ENCODE measurements around the gene PTPN18. TPM values are rescaled to one million over a fixed set of nuclear protein-coding genes. Genes with fewer than 3 reads are reported as not detected.

PTPN18 gene
- total RNA-seq, 2 experiments from 2014 or later: 27.6 to 27.8 TPM

DNA sequence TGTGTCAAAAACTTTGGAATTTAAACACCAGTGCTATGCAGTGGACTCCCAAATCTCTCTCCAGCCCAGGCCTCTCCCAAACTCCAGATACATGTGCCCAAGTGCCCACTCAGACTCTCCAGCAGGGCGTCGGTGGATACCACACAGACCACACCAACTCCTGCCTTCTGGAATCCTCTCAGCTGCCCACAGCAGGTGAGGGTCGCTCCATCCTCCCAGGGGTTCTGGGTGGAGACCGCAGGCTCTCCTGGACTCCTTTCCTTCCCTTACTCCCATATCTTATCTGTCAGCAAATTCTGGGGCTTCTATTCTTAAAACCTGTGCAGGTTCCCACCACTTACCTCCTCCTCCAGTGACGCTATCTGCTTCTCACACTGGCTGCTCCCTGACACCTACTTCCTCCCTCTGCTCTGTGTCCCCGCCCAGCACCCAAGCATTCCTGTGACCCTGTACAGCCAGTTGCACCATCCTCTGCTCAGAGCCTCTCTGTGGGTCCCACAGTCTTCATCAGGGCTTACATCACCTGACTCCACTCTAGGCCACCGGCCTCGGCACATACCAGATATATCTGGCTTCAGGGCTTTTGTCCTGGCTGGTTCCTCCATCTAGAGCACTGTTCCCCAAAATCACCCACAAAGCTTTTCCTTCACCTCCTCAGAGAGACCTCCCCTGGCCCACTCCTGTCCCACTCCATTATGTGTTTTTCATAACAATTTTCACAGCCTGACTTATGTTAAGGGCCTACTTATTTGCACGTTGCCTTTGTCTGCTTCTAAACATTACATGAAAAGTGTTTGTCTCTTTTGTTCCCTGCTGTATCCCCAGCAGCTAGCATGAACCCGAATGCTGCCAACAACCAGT, 15.7 kb upstream of the PTPN18 start:
- CTCF ChIA-PET: interaction anchor here (4.3 kb wide), 1 partner anchor 7 kb away, joined by 35 read pairs; no protein-coding TSS in a partner anchor
- peak overlapping the region; percentile 55 for H3K4me3 Mint-ChIP-seq

DNA sequence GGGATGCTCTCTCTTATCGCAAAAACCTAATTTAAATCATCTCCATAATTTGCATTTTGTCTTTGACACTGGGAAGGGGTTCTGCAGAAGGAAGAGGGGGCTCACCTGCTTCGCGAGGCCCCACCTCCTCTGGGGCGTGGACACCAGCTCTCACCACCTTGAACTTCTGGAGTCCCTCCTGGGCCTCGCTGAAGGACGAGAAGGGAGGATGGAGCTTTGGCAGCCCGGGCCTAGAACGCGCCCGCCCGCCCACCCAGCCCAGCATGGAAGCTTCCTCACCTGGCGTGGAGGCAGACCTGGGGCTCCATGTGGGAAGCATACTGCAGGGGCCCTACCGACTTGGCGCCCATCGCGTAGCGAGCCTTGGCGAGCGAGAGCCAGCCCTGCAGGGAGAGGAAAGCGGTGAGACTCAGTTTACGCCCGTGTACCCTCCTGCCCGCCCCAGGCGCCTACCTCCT, 14.3 kb upstream of the PTPN18 start:
- Mint-ChIP-seq H3K9me3 (no peaks in the 10 kb centered on the region), H3K4me1 (ENCODE audit: low read depth) (peaks cover 47% of the 10 kb centered on the region), H3K27me3 (no peaks in the 10 kb centered on the region), H3K36me3 (ENCODE audit: low read depth) (peaks cover 81% of the 10 kb centered on the region), H3K27ac (peak overlapping the region; percentile 99), H3K4me3 (peak overlapping the region; percentile 93)
- intact Hi-C loops (cut with DNase I, micrococcal nuclease): loop anchor here (1.0 to 10.0 kb wide), 7 partner anchors 31 to 1151 kb away; partner anchors contain the start of genes GPR148 (in 1 of the 2), MZT2A (in 1 of the 2), PLEKHB2 (in 1 of the 2) and SMPD4 (in 1 of the 2)
- TF ChIP-seq, protein P1, sequence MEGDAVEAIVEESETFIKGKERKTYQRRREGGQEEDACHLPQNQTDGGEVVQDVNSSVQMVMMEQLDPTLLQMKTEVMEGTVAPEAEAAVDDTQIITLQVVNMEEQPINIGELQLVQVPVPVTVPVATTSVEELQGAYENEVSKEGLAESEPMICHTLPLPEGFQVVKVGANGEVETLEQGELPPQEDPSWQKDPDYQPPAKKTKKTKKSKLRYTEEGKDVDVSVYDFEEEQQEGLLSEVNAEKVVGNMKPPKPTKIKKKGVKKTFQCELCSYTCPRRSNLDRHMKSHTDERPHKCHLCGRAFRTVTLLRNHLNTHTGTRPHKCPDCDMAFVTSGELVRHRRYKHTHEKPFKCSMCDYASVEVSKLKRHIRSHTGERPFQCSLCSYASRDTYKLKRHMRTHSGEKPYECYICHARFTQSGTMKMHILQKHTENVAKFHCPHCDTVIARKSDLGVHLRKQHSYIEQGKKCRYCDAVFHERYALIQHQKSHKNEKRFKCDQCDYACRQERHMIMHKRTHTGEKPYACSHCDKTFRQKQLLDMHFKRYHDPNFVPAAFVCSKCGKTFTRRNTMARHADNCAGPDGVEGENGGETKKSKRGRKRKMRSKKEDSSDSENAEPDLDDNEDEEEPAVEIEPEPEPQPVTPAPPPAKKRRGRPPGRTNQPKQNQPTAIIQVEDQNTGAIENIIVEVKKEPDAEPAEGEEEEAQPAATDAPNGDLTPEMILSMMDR (IDR thresholded peaks at IDR 0.05): no peak
- Histone ChIP-seq H3K4me1 (ENCODE audit: insufficient read depth, low read length) (peaks cover 34% of the 10 kb centered on the region), H3K9me3 (ENCODE audit: control insufficient read depth in 1 of 2, insufficient read depth in 1 of 2, low read length in 2 of 2) (no peaks in the 10 kb centered on the region), H3K27ac (ENCODE audit: low read depth in 1 of 2, low read length in 2 of 2) (peak overlapping the region; percentile 96 to 97), H3K4me3 (ENCODE audit: low read length) (peak overlapping the region; percentile 68), H3K36me3 (ENCODE audit: insufficient read depth, low read length) (peaks cover 47% of the 10 kb centered on the region), H3K27me3 (ENCODE audit: control insufficient read depth in 1 of 2, insufficient read depth in 2 of 2, low read length in 2 of 2) (no peaks in the 10 kb centered on the region)
- POLR2A ChIA-PET: interaction anchor here (0.7 to 4.0 kb wide), 19 partner anchors 9 to 1341 kb away, joined by 3 to 119 read pairs (median 13); partner anchors contain the start of genes FAM168B, GPR148, MZT2A and MZT2B
- DNase-seq: peak in 3 of 14 experiments; percentile 25 to 52 (median 30)
- ATAC-seq (ENCODE audit: poor library complexity): no peak
- CTCF ChIA-PET: interaction anchor here (1.0 to 4.3 kb wide), 5 partner anchors 9 to 465 kb away, joined by 3 to 35 read pairs (median 12); partner anchors contain the start of genes MZT2B and SMPD4

More for the DNA sequence above, 15.7 kb upstream of the PTPN18 start:
- ATAC-seq (ENCODE audit: poor library complexity): no peak
- intact Hi-C loops (cut with DNase I, micrococcal nuclease): loop anchor here in 1 of 2 experiments (5.0 to 10.0 kb wide), 5 partner anchors 387 to 1152 kb away; partner anchors contain the start of genes GPR148, MZT2A and PLEKHB2
- TF ChIP-seq, protein P1 (IDR thresholded peaks at IDR 0.05): no peak
- H3K9me3 ChIP-seq (ENCODE audit: control insufficient read depth in 1 of 2, insufficient read depth in 1 of 2, low read length in 2 of 2): no peaks in the 10 kb centered on the region
- POLR2A ChIA-PET: interaction anchor here (2.8 to 4.0 kb wide), 2 partner anchors 8 to 38 kb away, joined by 32 to 47 read pairs; no protein-coding TSS in a partner anchor
- H3K27me3 ChIP-seq (ENCODE audit: control insufficient read depth in 1 of 2, insufficient read depth in 2 of 2, low read length in 2 of 2): no peaks in the 10 kb centered on the region
- no peak for DNase-seq
- Mint-ChIP-seq H3K27ac (peak overlapping the region; percentile 99), H3K36me3 (ENCODE audit: low read depth) (peaks cover 68% of the 10 kb centered on the region), H3K9me3 (no peaks in the 10 kb centered on the region), H3K4me1 (ENCODE audit: low read depth) (peaks cover 43% of the 10 kb centered on the region), H3K27me3 (no peaks in the 10 kb centered on the region)
- no peak overlapping the region for H3K27ac ChIP-seq (ENCODE audit: low read depth in 1 of 2, low read length in 2 of 2)
- H3K4me1 ChIP-seq (ENCODE audit: insufficient read depth, low read length): peaks cover 34% of the 10 kb centered on the region
- no peak overlapping the region for H3K4me3 ChIP-seq (ENCODE audit: low read length)
- peaks cover 33% of the 10 kb centered on the region for H3K36me3 ChIP-seq (ENCODE audit: insufficient read depth, low read length)

DNA sequence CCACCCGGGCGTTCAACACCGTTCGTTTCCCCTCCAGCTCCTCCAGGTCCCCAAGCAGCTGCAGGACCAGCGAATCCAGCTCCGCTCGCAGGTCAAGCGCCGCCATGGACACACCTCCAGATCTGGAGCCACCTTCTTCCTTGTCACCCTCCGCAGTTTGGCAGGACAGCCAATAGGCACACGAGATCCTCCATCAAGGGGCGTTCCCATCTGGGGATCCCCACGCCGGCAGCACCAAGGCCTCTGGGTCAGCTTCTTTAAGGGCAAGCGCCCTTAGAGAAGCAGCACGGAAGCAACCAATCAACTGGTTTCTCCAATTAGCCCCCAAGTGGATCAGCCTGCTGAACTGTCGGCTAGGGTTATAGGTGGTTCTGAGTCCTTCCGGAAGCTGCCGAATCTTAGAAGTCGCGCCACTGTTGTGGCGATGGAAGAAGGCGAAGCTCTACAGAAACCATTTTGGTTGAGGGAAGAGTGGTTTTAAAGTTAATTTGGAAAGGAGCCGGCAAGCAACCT, 13.8 kb upstream of the PTPN18 start:
- Mint-ChIP-seq H3K4me1 (ENCODE audit: low read depth) (peaks cover 43% of the 10 kb centered on the region), H3K27ac (peak overlapping the region; percentile 99), H3K36me3 (ENCODE audit: low read depth) (peaks cover 81% of the 10 kb centered on the region), H3K27me3 (no peaks in the 10 kb centered on the region), H3K9me3 (no peaks in the 10 kb centered on the region), H3K4me3 (peak overlapping the region; percentile 93)
- no peaks in the 10 kb centered on the region for H3K27me3 ChIP-seq (ENCODE audit: control insufficient read depth in 1 of 2, insufficient read depth in 2 of 2, low read length in 2 of 2)
- ChIA-PET CTCF (interaction anchor here (1.0 to 4.3 kb wide), 6 partner anchors 9 to 466 kb away, joined by 3 to 35 read pairs (median 9); partner anchors contain the start of genes MZT2B, PTPN18 and SMPD4), POLR2A (interaction anchor here (0.7 to 4.0 kb wide), 20 partner anchors 10 to 1340 kb away, joined by 3 to 119 read pairs (median 12); partner anchors contain the start of genes FAM168B, GPR148, MZT2A and MZT2B)
- peak; percentile 70 to 95 (median 76) for DNase-seq
- no peaks in the 10 kb centered on the region for H3K9me3 ChIP-seq (ENCODE audit: control insufficient read depth in 1 of 2, insufficient read depth in 1 of 2, low read length in 2 of 2)
- peak; percentile 60 for ATAC-seq (ENCODE audit: poor library complexity)
- TF ChIP-seq, protein P1 (IDR thresholded peaks at IDR 0.05): no peak
- H3K4me1 ChIP-seq (ENCODE audit: insufficient read depth, low read length): peaks cover 34% of the 10 kb centered on the region
- intact Hi-C loops (cut with DNase I, micrococcal nuclease): loop anchor here (1.0 to 10.0 kb wide), 7 partner anchors 30 to 1150 kb away; partner anchors contain the start of genes GPR148 (in 1 of the 2), MZT2A (in 1 of the 2), PLEKHB2 (in 1 of the 2) and SMPD4 (in 1 of the 2)
- peak overlapping the region; percentile 68 for H3K4me3 ChIP-seq (ENCODE audit: low read length)
- H3K27ac ChIP-seq (ENCODE audit: low read depth in 1 of 2, low read length in 2 of 2): peak overlapping the region; percentile 96 to 97
- peaks cover 52% of the 10 kb centered on the region for H3K36me3 ChIP-seq (ENCODE audit: insufficient read depth, low read length)
